Measurements from ENCODE around the gene LMCD1. TPM values are rescaled to one million over a fixed set of nuclear protein-coding genes. Genes with fewer than 3 reads are reported as not detected.

LMCD1 gene
- total and polyA plus RNA-seq, 2 donors (not counting 1 experiment from before 2014, with no cell fraction given) = 1.4 to 4.9 TPM

DNA sequence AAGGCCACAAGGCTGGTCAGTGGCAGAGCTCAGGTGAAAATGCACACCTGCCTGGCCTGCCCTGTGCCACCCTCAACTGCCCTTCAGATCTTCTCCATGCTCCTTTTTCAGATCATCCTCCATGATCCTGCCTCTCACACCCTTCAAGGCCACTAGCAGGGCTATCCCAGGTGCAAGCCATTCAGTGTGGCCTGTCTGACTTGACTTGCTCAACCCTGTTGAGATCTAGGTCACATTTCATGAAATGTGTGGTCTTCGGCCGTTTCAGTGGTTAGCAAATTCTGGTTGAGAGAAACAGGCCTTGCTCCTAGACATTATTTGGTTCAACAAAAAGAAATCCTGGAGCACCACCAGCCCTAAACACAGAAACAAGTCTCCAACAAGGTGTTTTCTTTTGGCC is 26.6 kb upstream of the LMCD1 start:
- WGBS (ENCODE audit: insufficient coverage) = 100% methylated on average over 2 of the region's 2 CpGs
- CTCF ChIA-PET = no interaction called here
- no peaks in the 10 kb centered on the region for H3K4me1 ChIP-seq (ENCODE audit: control insufficient read depth in 2 of 2, insufficient read depth in 2 of 2, low read length in 2 of 2)
- TF ChIP-seq EZH2 (IDR thresholded peaks at IDR 0.05; ENCODE audit: borderline replicate concordance, insufficient read depth, low read depth, low read length, poor library complexity, severe bottlenecking) (no peak), CTCF (IDR thresholded peaks at IDR 0.05) (no peak)
- H2AFZ ChIP-seq (ENCODE audit: insufficient read depth, low read depth, low read length, poor library complexity, severe bottlenecking) = no peak overlapping the region
- no peaks in the 10 kb centered on the region for H3K36me3 ChIP-seq (replicated peaks in 1 of 2; ENCODE audit: control extremely low read depth in 1 of 2, control insufficient read depth in 1 of 2, extremely low read depth in 1 of 2, insufficient read depth in 2 of 2, low read length in 1 of 2)
- H3K27ac ChIP-seq (ENCODE audit: low read length in 2 of 2) = no peak overlapping the region
- H3K9me3 ChIP-seq (ENCODE audit: control extremely low read depth in 1 of 3, control insufficient read depth in 2 of 3, insufficient read depth in 1 of 3, low read length in 2 of 3) = no peaks in the 10 kb centered on the region
- Mint-ChIP-seq H3K9me3 (ENCODE audit: insufficient read depth) (no peaks in the 10 kb centered on the region), H3K27me3 (no peaks in the 10 kb centered on the region), H3K4me1 (no peaks in the 10 kb centered on the region), H3K27ac (no peak overlapping the region), H3K4me3 (no peak overlapping the region)
- DNase-seq = no peak
- no peak overlapping the region for H3K9ac ChIP-seq (ENCODE audit: low read length)
- H3K79me2 ChIP-seq (ENCODE audit: control insufficient read depth, insufficient read depth, low read length) = no peaks in the 10 kb centered on the region
- H3K4me3 ChIP-seq (ENCODE audit: control extremely low read depth in 1 of 5, extremely low read depth in 1 of 5, insufficient read depth in 1 of 5, low read depth in 2 of 5, low read length in 4 of 5) = no peak overlapping the region
- no peaks in the 10 kb centered on the region for H4K20me1 ChIP-seq (ENCODE audit: control insufficient read depth, insufficient read depth, low read length, poor library complexity, severe bottlenecking)
- POLR2A ChIA-PET = no interaction called here
- no peak overlapping the region for H3K4me2 ChIP-seq (replicated peaks; ENCODE audit: low read depth, low read length, poor library complexity, severe bottlenecking)
- ATAC-seq (ENCODE audit: low read depth) = no peak
- intact Hi-C loops (cut with micrococcal nuclease) = no loop called here
- peaks cover 0 to 1% (median 0%) of the 10 kb centered on the region in 4 experiments for H3K27me3 ChIP-seq (replicated peaks in 1 of 4; ENCODE audit: control extremely low read depth in 1 of 4, control insufficient read depth in 3 of 4, insufficient read depth in 4 of 4, low read length in 3 of 4)

GRCh38 chr3:8480699-8481098 is 20.9 kb upstream of the LMCD1 start:
- H3K4me3 Mint-ChIP-seq = no peak overlapping the region
- H3K27ac Mint-ChIP-seq = no peak overlapping the region
- DNase-seq = no peak
- no peaks in the 10 kb centered on the region for H3K36me3 ChIP-seq (replicated peaks in 1 of 2; ENCODE audit: control extremely low read depth in 1 of 2, control insufficient read depth in 1 of 2, extremely low read depth in 1 of 2, insufficient read depth in 2 of 2, low read length in 1 of 2)
- intact Hi-C loops (cut with micrococcal nuclease) = no loop called here
- no peak overlapping the region for H3K4me2 ChIP-seq (replicated peaks; ENCODE audit: low read depth, low read length, poor library complexity, severe bottlenecking)
- H3K27ac ChIP-seq (ENCODE audit: low read length in 2 of 2) = no peak overlapping the region
- WGBS (ENCODE audit: insufficient coverage) = 60% methylated on average over 1 of the region's 3 CpGs
- no peak overlapping the region for H3K9ac ChIP-seq (ENCODE audit: low read length)
- ChIA-PET CTCF (no interaction called here), POLR2A (no interaction called here)
- H3K9me3 Mint-ChIP-seq (ENCODE audit: insufficient read depth) = no peaks in the 10 kb centered on the region
- TF ChIP-seq EZH2 (IDR thresholded peaks at IDR 0.05; ENCODE audit: borderline replicate concordance, insufficient read depth, low read depth, low read length, poor library complexity, severe bottlenecking) (no peak), CTCF (IDR thresholded peaks at IDR 0.05) (no peak)
- H4K20me1 ChIP-seq (ENCODE audit: control insufficient read depth, insufficient read depth, low read length, poor library complexity, severe bottlenecking) = no peaks in the 10 kb centered on the region
- H3K4me1 Mint-ChIP-seq = no peaks in the 10 kb centered on the region
- ATAC-seq (ENCODE audit: low read depth) = no peak
- no peaks in the 10 kb centered on the region for H3K4me1 ChIP-seq (ENCODE audit: control insufficient read depth in 2 of 2, insufficient read depth in 2 of 2, low read length in 2 of 2)
- H3K27me3 Mint-ChIP-seq = no peaks in the 10 kb centered on the region
- H3K27me3 ChIP-seq (replicated peaks in 1 of 4; ENCODE audit: control extremely low read depth in 1 of 4, control insufficient read depth in 3 of 4, insufficient read depth in 4 of 4, low read length in 3 of 4) = no peaks in the 10 kb centered on the region
- no peaks in the 10 kb centered on the region for H3K79me2 ChIP-seq (ENCODE audit: control insufficient read depth, insufficient read depth, low read length)
- H2AFZ ChIP-seq (ENCODE audit: insufficient read depth, low read depth, low read length, poor library complexity, severe bottlenecking) = no peak overlapping the region
- H3K9me3 ChIP-seq (ENCODE audit: control extremely low read depth in 1 of 3, control insufficient read depth in 2 of 3, insufficient read depth in 1 of 3, low read length in 2 of 3) = peaks cover 0 to 4% (median 0%) of the 10 kb centered on the region in 3 donors
- H3K4me3 ChIP-seq (ENCODE audit: control extremely low read depth in 1 of 5, extremely low read depth in 1 of 5, insufficient read depth in 1 of 5, low read depth in 2 of 5, low read length in 4 of 5) = no peak overlapping the region
